ENCODE results near the gene PABPC1L. TPM values are rescaled to one million over a fixed set of nuclear protein-coding genes. Genes with fewer than 3 reads are reported as not detected.

The PABPC1L gene
- polyA plus RNA-seq, 1 donor (not counting 4 experiments of a cell fraction or from before 2014, with no cell fraction given), result 31.4 TPM

DNA sequence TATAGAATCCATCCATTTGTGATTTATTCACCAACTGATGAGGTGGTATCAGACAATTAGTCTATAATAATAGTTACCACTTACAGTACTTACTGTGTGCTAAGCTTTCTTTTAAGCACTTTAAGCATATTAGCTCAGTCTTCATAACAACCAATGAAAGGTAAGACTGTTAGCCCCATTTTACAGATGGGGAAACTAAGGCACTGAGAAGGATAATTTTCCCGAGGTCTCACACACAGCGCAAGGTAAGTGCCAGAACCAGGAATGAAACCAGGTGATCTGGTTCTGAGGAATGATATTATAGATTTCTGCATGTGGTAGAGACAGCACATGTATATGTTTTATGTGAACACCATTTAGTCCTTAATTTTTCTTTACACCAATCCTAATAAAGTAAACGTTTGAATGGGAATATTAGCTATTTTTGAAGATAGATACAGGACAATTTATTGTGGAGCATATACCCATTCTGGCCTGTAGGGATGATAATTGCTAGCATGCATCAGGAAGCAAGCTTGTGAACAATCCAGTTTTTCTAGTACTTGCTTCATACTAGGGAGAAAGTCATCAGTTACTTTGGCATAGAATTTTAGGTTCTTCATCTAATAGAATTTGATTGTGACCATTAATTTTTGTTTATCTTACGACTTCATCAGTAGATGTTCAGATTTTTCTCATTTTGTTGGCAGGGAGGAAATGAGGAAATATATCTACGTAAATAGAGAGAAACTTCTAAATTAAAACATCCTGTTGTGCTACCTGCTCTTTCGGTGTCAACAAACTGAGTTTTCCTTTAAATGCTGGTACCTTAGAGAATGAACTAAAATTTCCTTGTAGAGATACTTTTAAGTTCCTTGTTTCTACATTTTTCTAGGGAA lies 21.4 kb upstream of the PABPC1L start:
- Histone ChIP-seq H3K27me3 (ENCODE audit: control insufficient read depth, extremely low read depth, insufficient read depth, low read length) (no peaks in the 10 kb centered on the region), H3K4me1 (ENCODE audit: control insufficient read depth, extremely low read depth, insufficient read depth, low read length) (peaks cover 31% of the 10 kb centered on the region), H4K20me1 (ENCODE audit: control insufficient read depth, extremely low read depth, insufficient read depth, low read length) (peaks cover 38% of the 10 kb centered on the region), H3K4me3 (ENCODE audit: control insufficient read depth in 2 of 3, extremely low read depth in 1 of 3, insufficient read depth in 2 of 3, low read depth in 1 of 3, low read length in 3 of 3) (peak overlapping the region in 2 of 3 experiments; percentile 15 to 93), H3K4me2 (ENCODE audit: control insufficient read depth, extremely low read depth, insufficient read depth, low read depth, low read length) (peak overlapping the region; percentile 91), H2AFZ (ENCODE audit: control insufficient read depth, low read length) (no peak overlapping the region), H3K9me1 (ENCODE audit: control insufficient read depth, extremely low read depth, insufficient read depth, low read length) (peaks cover 4% of the 10 kb centered on the region), H3K9ac (ENCODE audit: control insufficient read depth, extremely low read depth, insufficient read depth, low read length) (no peak overlapping the region), H3K9me3 (ENCODE audit: control insufficient read depth, low read depth, low read length) (no peaks in the 10 kb centered on the region), H3K79me2 (ENCODE audit: control insufficient read depth, insufficient read depth, low read length) (peaks cover 77% of the 10 kb centered on the region), H3K36me3 (ENCODE audit: control insufficient read depth in 2 of 2, extremely low read depth in 1 of 2, insufficient read depth in 2 of 2, low read length in 2 of 2) (peaks cover 2 to 32% of the 10 kb centered on the region in 2 experiments), H3K27ac (ENCODE audit: control insufficient read depth, insufficient read depth, low read length) (no peak overlapping the region)
- dilution Hi-C loops (cut with MboI; ENCODE audit: extremely low pct_ligation_motif_present, low sequenced_read_pairs), result no loop called here
- DNase-seq (ENCODE audit: low read depth, low spot score), result no peak
- no peak for TF ChIP-seq EZH2 (IDR thresholded peaks at IDR 0.05; ENCODE audit: low read length)
- TF ChIP-seq, protein P1, sequence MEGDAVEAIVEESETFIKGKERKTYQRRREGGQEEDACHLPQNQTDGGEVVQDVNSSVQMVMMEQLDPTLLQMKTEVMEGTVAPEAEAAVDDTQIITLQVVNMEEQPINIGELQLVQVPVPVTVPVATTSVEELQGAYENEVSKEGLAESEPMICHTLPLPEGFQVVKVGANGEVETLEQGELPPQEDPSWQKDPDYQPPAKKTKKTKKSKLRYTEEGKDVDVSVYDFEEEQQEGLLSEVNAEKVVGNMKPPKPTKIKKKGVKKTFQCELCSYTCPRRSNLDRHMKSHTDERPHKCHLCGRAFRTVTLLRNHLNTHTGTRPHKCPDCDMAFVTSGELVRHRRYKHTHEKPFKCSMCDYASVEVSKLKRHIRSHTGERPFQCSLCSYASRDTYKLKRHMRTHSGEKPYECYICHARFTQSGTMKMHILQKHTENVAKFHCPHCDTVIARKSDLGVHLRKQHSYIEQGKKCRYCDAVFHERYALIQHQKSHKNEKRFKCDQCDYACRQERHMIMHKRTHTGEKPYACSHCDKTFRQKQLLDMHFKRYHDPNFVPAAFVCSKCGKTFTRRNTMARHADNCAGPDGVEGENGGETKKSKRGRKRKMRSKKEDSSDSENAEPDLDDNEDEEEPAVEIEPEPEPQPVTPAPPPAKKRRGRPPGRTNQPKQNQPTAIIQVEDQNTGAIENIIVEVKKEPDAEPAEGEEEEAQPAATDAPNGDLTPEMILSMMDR (optimal IDR thresholded peaks at IDR 0.05 in 1 of 3, IDR thresholded peaks at IDR 0.05 in 1 of 3, conservative IDR thresholded peaks at IDR 0.05 in 1 of 3; ENCODE audit: extremely low read depth in 1 of 3, insufficient read depth in 2 of 3, low read length in 3 of 3), result peak in 2 of 3 experiments; percentile 21 to 45
- no peak for FAIRE-seq

DNA sequence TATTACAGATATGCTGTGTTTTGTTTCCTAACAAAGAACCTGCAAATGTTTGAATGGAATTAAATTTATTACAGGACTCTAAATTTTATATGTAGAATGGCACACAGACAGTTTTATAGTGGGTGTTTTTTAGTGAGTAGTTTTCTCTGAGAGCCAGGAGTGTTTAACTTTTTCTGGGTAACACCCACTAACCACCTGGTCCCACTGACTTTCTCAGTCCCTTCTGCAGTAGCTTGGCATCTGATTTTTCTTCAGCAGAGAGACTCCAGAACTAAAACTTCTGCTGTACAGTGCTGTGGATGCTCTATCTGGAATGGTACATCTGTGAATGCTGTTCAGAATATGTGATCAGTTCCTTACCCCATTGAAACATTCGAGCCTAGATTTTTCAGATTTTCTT lies 18.0 kb upstream of the PABPC1L start:
- Histone ChIP-seq H3K79me2 (ENCODE audit: control insufficient read depth, insufficient read depth, low read length) (peaks cover 98% of the 10 kb centered on the region), H3K9ac (ENCODE audit: control insufficient read depth, extremely low read depth, insufficient read depth, low read length) (no peak overlapping the region), H3K4me2 (ENCODE audit: control insufficient read depth, extremely low read depth, insufficient read depth, low read depth, low read length) (no peak overlapping the region), H3K9me3 (ENCODE audit: control insufficient read depth, low read depth, low read length) (no peaks in the 10 kb centered on the region), H3K9me1 (ENCODE audit: control insufficient read depth, extremely low read depth, insufficient read depth, low read length) (peaks cover 6% of the 10 kb centered on the region), H3K36me3 (ENCODE audit: control insufficient read depth in 2 of 2, extremely low read depth in 1 of 2, insufficient read depth in 2 of 2, low read length in 2 of 2) (peaks cover 9 to 29% of the 10 kb centered on the region in 2 experiments), H4K20me1 (ENCODE audit: control insufficient read depth, extremely low read depth, insufficient read depth, low read length) (peaks cover 51% of the 10 kb centered on the region), H3K4me3 (ENCODE audit: control insufficient read depth in 2 of 3, extremely low read depth in 1 of 3, insufficient read depth in 2 of 3, low read depth in 1 of 3, low read length in 3 of 3) (no peak overlapping the region), H3K27ac (ENCODE audit: control insufficient read depth, insufficient read depth, low read length) (no peak overlapping the region), H2AFZ (ENCODE audit: control insufficient read depth, low read length) (no peak overlapping the region), H3K27me3 (ENCODE audit: control insufficient read depth, extremely low read depth, insufficient read depth, low read length) (no peaks in the 10 kb centered on the region), H3K4me1 (ENCODE audit: control insufficient read depth, extremely low read depth, insufficient read depth, low read length) (peaks cover 31% of the 10 kb centered on the region)
- no peak for DNase-seq (ENCODE audit: low read depth, low spot score)
- no peak for TF ChIP-seq EZH2 (IDR thresholded peaks at IDR 0.05; ENCODE audit: low read length)
- TF ChIP-seq, protein P1 (optimal IDR thresholded peaks at IDR 0.05 in 1 of 3, IDR thresholded peaks at IDR 0.05 in 1 of 3, conservative IDR thresholded peaks at IDR 0.05 in 1 of 3; ENCODE audit: extremely low read depth in 1 of 3, insufficient read depth in 2 of 3, low read length in 3 of 3), result no peak
- dilution Hi-C loops (cut with MboI; ENCODE audit: extremely low pct_ligation_motif_present, low sequenced_read_pairs), result no loop called here
- no peak for FAIRE-seq

All from keratinocyte (primary cell).